HepG2 (cell line): Measurements from ENCODE around the gene MASP2. TPM values are rescaled to one million over a fixed set of nuclear protein-coding genes. Genes with fewer than 3 reads are reported as not detected.

Source experiments
- ATF3 ChIP-seq: sonication (generic); formaldehyde crosslinking; IDR thresholded peaks from 2 replicates; pipeline ENCODE4 v1.4.0; 2020; ENCODE audit warnings: missing genetic modification reagents
- MAFF ChIP-seq: IDR thresholded peaks from 2 replicates; pipeline ENCODE4 v1.6.1; 2011; ENCODE audit warnings: low read depth, low read length, improper control_type of control experiment
- REXO4 ChIP-seq: sonication (generic); formaldehyde crosslinking; IDR thresholded peaks from 2 replicates; pipeline ENCODE4 v1.8.0; 2022; ENCODE audit warnings: missing genetic modification reagents, mild to moderate bottlenecking, borderline replicate concordance
- ZBTB33 ChIP-seq: sonication (generic); formaldehyde crosslinking; IDR thresholded peaks from 2 replicates; pipeline ENCODE4 v1.4.0; 2020; ENCODE audit warnings: missing genetic modification reagents
- ZBTB46 ChIP-seq: sonication (generic); formaldehyde crosslinking; IDR thresholded peaks from 2 replicates; pipeline ENCODE4 v1.4.0; 2020; ENCODE audit warnings: mild to moderate bottlenecking, missing genetic modification reagents, borderline replicate concordance
- ZNF275 ChIP-seq: sonication (generic); formaldehyde crosslinking; IDR thresholded peaks from 2 replicates; pipeline ENCODE4 v1.8.0; 2022; ENCODE audit warnings: missing genetic modification reagents, mild to moderate bottlenecking, inconsistent platforms, borderline replicate concordance
- ZNF331 ChIP-seq: sonication (generic); formaldehyde crosslinking; IDR thresholded peaks from 2 replicates; pipeline ENCODE4 v1.4.0; 2020; ENCODE audit warnings: missing genetic modification reagents
- ZNF34 ChIP-seq: sonication (generic); formaldehyde crosslinking; IDR thresholded peaks from 2 replicates; pipeline ENCODE4 v1.4.0; 2020; ENCODE audit warnings: mild to moderate bottlenecking, missing genetic modification reagents, borderline replicate concordance
- ZNF510 ChIP-seq: sonication (generic); formaldehyde crosslinking; IDR thresholded peaks from 2 replicates; pipeline ENCODE4 v1.4.0; 2020; ENCODE audit warnings: low read depth, mild to moderate bottlenecking, missing genetic modification reagents
- ZNF776 ChIP-seq: sonication (generic); formaldehyde crosslinking; IDR thresholded peaks from 2 replicates; pipeline ENCODE4 v1.4.0; 2020; ENCODE audit warnings: mild to moderate bottlenecking, missing genetic modification reagents
- ZSCAN21 ChIP-seq: sonication (generic); formaldehyde crosslinking; IDR thresholded peaks from 2 replicates; pipeline ENCODE4 v1.8.0; 2022; ENCODE audit warnings: mild to moderate bottlenecking, missing genetic modification reagents, moderate library complexity, borderline replicate concordance
- polyA plus RNA-seq, 8 experiments: library from polyadenylated mRNA; depleted of rRNA in 3 of 8; stranded (reverse) in 7 of 8; unstranded in 1 of 8; fragments of >200 nt; fragmentation: Illumina TruSeq in 4 of 8; extraction: Trizol in 4 of 8; gene quantifications; 2 replicates each; pipeline versions ENCODE4 v1.2.1 to v1.2.3, GENCODE V29; 2011 to 2016; ENCODE audit warnings: low read depth in 4 of 8, missing spikeins in 1 of 8, mixed read lengths in 1 of 8; ENCODE audit not compliant: insufficient read depth in 1 of 8
- total RNA-seq, 5 experiments: library from RNA; depleted of rRNA; stranded (reverse); fragments of >200 nt; fragmentation: Illumina TruSeq; extraction: Trizol; gene quantifications; 2 replicates each; pipeline ENCODE4 v1.2.3, GENCODE V29; 2016; ENCODE audit warnings: low read depth in 1 of 5

The MASP2 gene
- total and polyA plus RNA-seq, 2 of the 13 experiments (the other 11 are each of a cell fraction or from before 2014, with no cell fraction given), result 7.1 to 11.8 TPM

GRCh38 chr1:11012260-11013159 is 34.5 kb downstream of the MASP2 start, which contains the start of gene TARDBP (continued):
- TF ChIP-seq ZBTB46 (CRISPR knock-in tag) (no peak), MAFF (peak; percentile 11; the same call in 1 of the 2 replicates), ZNF275 (peak; percentile 95; the same call in 1 of the 2 replicates), ZSCAN21 (CRISPR knock-in tag) (peak; percentile 86; the same call in 1 of the 2 replicates), ATF3 (0 out of 2 replicates have a peak, but pooled peaks have one; percentile 3), ZNF331 (peak; percentile 46), ZNF34 (CRISPR knock-in tag) (no peak), ZNF510 (peak; percentile 91), ZNF776 (CRISPR knock-in tag) (peak; percentile 89), ZBTB33 (peak; percentile 34; the same call in 1 of the 2 replicates), REXO4 (CRISPR knock-in tag) (peak; percentile 84; the same call in 1 of the 2 replicates)
